ENCODE results near the gene MEIKIN.

The MEIKIN gene

GRCh38 chr5:131974016-131974415 is 28.6 kb upstream of the MEIKIN start:
- Histone ChIP-seq H3K4me3 (ENCODE audit: control insufficient read depth in 1 of 7, extremely low read depth in 1 of 7, insufficient read depth in 4 of 7, low read depth in 2 of 7, low read length in 6 of 7) (no peak overlapping the region), H3K4me1 (ENCODE audit: control extremely low read depth in 1 of 4, control insufficient read depth in 4 of 4, insufficient read depth in 4 of 4, low read length in 3 of 4) (no peaks in the 10 kb centered on the region), H3K27me3 (replicated peaks in 2 of 5; ENCODE audit: control insufficient read depth in 4 of 5, insufficient read depth in 5 of 5, low read length in 4 of 5) (no peaks in the 10 kb centered on the region), H3K27ac (ENCODE audit: insufficient read depth in 1 of 2, low read depth in 1 of 2, low read length in 2 of 2, poor library complexity in 1 of 2, severe bottlenecking in 2 of 2) (no peak overlapping the region), H3K9me3 (ENCODE audit: control extremely low read depth in 1 of 5, control insufficient read depth in 4 of 5, insufficient read depth in 2 of 5, low read depth in 1 of 5, low read length in 4 of 5) (no peaks in the 10 kb centered on the region), H3K36me3 (ENCODE audit: control insufficient read depth in 4 of 4, insufficient read depth in 4 of 4, low read length in 3 of 4) (no peaks in the 10 kb centered on the region)
- ChIA-PET CTCF (no interaction called here), POLR2A (no interaction called here)
- WGBS (ENCODE audit: insufficient coverage): 100% methylated on average over 1 of the region's 1 CpG
- DNase-seq: no peak

- no peak overlapping the region for H3K4me3 ChIP-seq (ENCODE audit: control insufficient read depth in 1 of 7, extremely low read depth in 1 of 7, insufficient read depth in 4 of 7, low read depth in 2 of 7, low read length in 6 of 7)
- no peak for DNase-seq
- H3K27ac ChIP-seq (ENCODE audit: insufficient read depth in 1 of 2, low read depth in 1 of 2, low read length in 2 of 2, poor library complexity in 1 of 2, severe bottlenecking in 2 of 2): no peak overlapping the region
- no peaks in the 10 kb centered on the region for H3K9me3 ChIP-seq (ENCODE audit: control extremely low read depth in 1 of 5, control insufficient read depth in 4 of 5, insufficient read depth in 2 of 5, low read depth in 1 of 5, low read length in 4 of 5)
- no peaks in the 10 kb centered on the region for H3K36me3 ChIP-seq (ENCODE audit: control insufficient read depth in 4 of 4, insufficient read depth in 4 of 4, low read length in 3 of 4)
- ChIA-PET CTCF (interaction anchor here (0.8 to 1.1 kb wide), 2 partner anchors 11 to 18 kb away, joined by 3 read pairs; no protein-coding TSS in a partner anchor), POLR2A (no interaction called here)
- H3K4me1 ChIP-seq (ENCODE audit: control extremely low read depth in 1 of 4, control insufficient read depth in 4 of 4, insufficient read depth in 4 of 4, low read length in 3 of 4): no peaks in the 10 kb centered on the region
- H3K27me3 ChIP-seq (replicated peaks in 2 of 5; ENCODE audit: control insufficient read depth in 4 of 5, insufficient read depth in 5 of 5, low read length in 4 of 5): no peaks in the 10 kb centered on the region
- WGBS (ENCODE audit: insufficient coverage): 100% methylated on average over 6 of the region's 9 CpGs
Observed at GRCh38 chr5:131973089-131973712, 27.7 kb upstream of the MEIKIN start.

- DNase-seq: peak in 2 of 3 donors; percentile 17 to 27
- no peaks in the 10 kb centered on the region for H3K27me3 ChIP-seq (replicated peaks in 2 of 5; ENCODE audit: control insufficient read depth in 4 of 5, insufficient read depth in 5 of 5, low read length in 4 of 5)
- H3K36me3 ChIP-seq (ENCODE audit: control insufficient read depth in 4 of 4, insufficient read depth in 4 of 4, low read length in 3 of 4): no peaks in the 10 kb centered on the region
- no peak overlapping the region for H3K27ac ChIP-seq (ENCODE audit: insufficient read depth in 1 of 2, low read depth in 1 of 2, low read length in 2 of 2, poor library complexity in 1 of 2, severe bottlenecking in 2 of 2)
- CTCF ChIA-PET: interaction anchor here (0.7 kb wide), 1 partner anchor 163 kb away, joined by 3 read pairs; no protein-coding TSS in a partner anchor
- H3K9me3 ChIP-seq (ENCODE audit: control extremely low read depth in 1 of 5, control insufficient read depth in 4 of 5, insufficient read depth in 2 of 5, low read depth in 1 of 5, low read length in 4 of 5): no peaks in the 10 kb centered on the region
- no peak overlapping the region for H3K4me3 ChIP-seq (ENCODE audit: control insufficient read depth in 1 of 7, extremely low read depth in 1 of 7, insufficient read depth in 4 of 7, low read depth in 2 of 7, low read length in 6 of 7)
- 100% methylated on average over 3 of the region's 5 CpGs for WGBS (ENCODE audit: insufficient coverage)
- POLR2A ChIA-PET: no interaction called here
- no peaks in the 10 kb centered on the region for H3K4me1 ChIP-seq (ENCODE audit: control extremely low read depth in 1 of 4, control insufficient read depth in 4 of 4, insufficient read depth in 4 of 4, low read length in 3 of 4)
Observed at GRCh38 chr5:131968396-131968954, 23.0 kb upstream of the MEIKIN start.

GRCh38 chr5:131966551-131966950 is 21.1 kb upstream of the MEIKIN start:
- Histone ChIP-seq H3K4me1 (ENCODE audit: control extremely low read depth in 1 of 4, control insufficient read depth in 4 of 4, insufficient read depth in 4 of 4, low read length in 3 of 4) (no peaks in the 10 kb centered on the region), H3K27me3 (replicated peaks in 2 of 5; ENCODE audit: control insufficient read depth in 4 of 5, insufficient read depth in 5 of 5, low read length in 4 of 5) (peaks cover 0 to 1% (median 0%) of the 10 kb centered on the region in 5 experiments), H3K9me3 (ENCODE audit: control extremely low read depth in 1 of 5, control insufficient read depth in 4 of 5, insufficient read depth in 2 of 5, low read depth in 1 of 5, low read length in 4 of 5) (no peaks in the 10 kb centered on the region), H3K27ac (ENCODE audit: insufficient read depth in 1 of 2, low read depth in 1 of 2, low read length in 2 of 2, poor library complexity in 1 of 2, severe bottlenecking in 2 of 2) (no peak overlapping the region), H3K4me3 (ENCODE audit: control insufficient read depth in 1 of 7, extremely low read depth in 1 of 7, insufficient read depth in 4 of 7, low read depth in 2 of 7, low read length in 6 of 7) (no peak overlapping the region), H3K36me3 (ENCODE audit: control insufficient read depth in 4 of 4, insufficient read depth in 4 of 4, low read length in 3 of 4) (no peaks in the 10 kb centered on the region)
- ChIA-PET CTCF (no interaction called here), POLR2A (no interaction called here)
- no peak for DNase-seq
- WGBS (ENCODE audit: insufficient coverage): 100% methylated on average over 1 of the region's 1 CpG

GRCh38 chr5:131965826-131966415 is 20.5 kb upstream of the MEIKIN start:
- no peaks in the 10 kb centered on the region for H3K4me1 ChIP-seq (ENCODE audit: control extremely low read depth in 1 of 4, control insufficient read depth in 4 of 4, insufficient read depth in 4 of 4, low read length in 3 of 4)
- ChIA-PET CTCF (no interaction called here), POLR2A (no interaction called here)
- no peaks in the 10 kb centered on the region for H3K9me3 ChIP-seq (ENCODE audit: control extremely low read depth in 1 of 5, control insufficient read depth in 4 of 5, insufficient read depth in 2 of 5, low read depth in 1 of 5, low read length in 4 of 5)
- H3K4me3 ChIP-seq (ENCODE audit: control insufficient read depth in 1 of 7, extremely low read depth in 1 of 7, insufficient read depth in 4 of 7, low read depth in 2 of 7, low read length in 6 of 7): no peak overlapping the region
- WGBS (ENCODE audit: insufficient coverage): 100% methylated on average over 4 of the region's 6 CpGs
- no peak overlapping the region for H3K27ac ChIP-seq (ENCODE audit: insufficient read depth in 1 of 2, low read depth in 1 of 2, low read length in 2 of 2, poor library complexity in 1 of 2, severe bottlenecking in 2 of 2)
- no peaks in the 10 kb centered on the region for H3K36me3 ChIP-seq (ENCODE audit: control insufficient read depth in 4 of 4, insufficient read depth in 4 of 4, low read length in 3 of 4)
- no peak for DNase-seq
- H3K27me3 ChIP-seq (replicated peaks in 2 of 5; ENCODE audit: control insufficient read depth in 4 of 5, insufficient read depth in 5 of 5, low read length in 4 of 5): peaks cover 0 to 1% (median 0%) of the 10 kb centered on the region in 5 experiments

- H3K9me3 ChIP-seq (ENCODE audit: control extremely low read depth in 1 of 5, control insufficient read depth in 4 of 5, insufficient read depth in 2 of 5, low read depth in 1 of 5, low read length in 4 of 5): no peaks in the 10 kb centered on the region
- WGBS (ENCODE audit: insufficient coverage): 93% methylated on average over 3 of the region's 3 CpGs
- H3K4me1 ChIP-seq (ENCODE audit: control extremely low read depth in 1 of 4, control insufficient read depth in 4 of 4, insufficient read depth in 4 of 4, low read length in 3 of 4): no peaks in the 10 kb centered on the region
- H3K4me3 ChIP-seq (ENCODE audit: control insufficient read depth in 1 of 7, extremely low read depth in 1 of 7, insufficient read depth in 4 of 7, low read depth in 2 of 7, low read length in 6 of 7): no peak overlapping the region
- DNase-seq: no peak
- CTCF ChIA-PET: interaction anchor here (0.8 kb wide), 1 partner anchor 48 kb away, joined by 3 read pairs; no protein-coding TSS in a partner anchor
- peaks cover 0 to 1% (median 0%) of the 10 kb centered on the region in 5 experiments for H3K27me3 ChIP-seq (replicated peaks in 2 of 5; ENCODE audit: control insufficient read depth in 4 of 5, insufficient read depth in 5 of 5, low read length in 4 of 5)
- no peaks in the 10 kb centered on the region for H3K36me3 ChIP-seq (ENCODE audit: control insufficient read depth in 4 of 4, insufficient read depth in 4 of 4, low read length in 3 of 4)
- POLR2A ChIA-PET: no interaction called here
- no peak overlapping the region for H3K27ac ChIP-seq (ENCODE audit: insufficient read depth in 1 of 2, low read depth in 1 of 2, low read length in 2 of 2, poor library complexity in 1 of 2, severe bottlenecking in 2 of 2)
Observed at GRCh38 chr5:131959906-131960305, 14.4 kb upstream of the MEIKIN start.

- Histone ChIP-seq H3K4me1 (ENCODE audit: control extremely low read depth in 1 of 4, control insufficient read depth in 4 of 4, insufficient read depth in 4 of 4, low read length in 3 of 4) (no peaks in the 10 kb centered on the region), H3K36me3 (ENCODE audit: control insufficient read depth in 4 of 4, insufficient read depth in 4 of 4, low read length in 3 of 4) (no peaks in the 10 kb centered on the region), H3K9me3 (ENCODE audit: control extremely low read depth in 1 of 5, control insufficient read depth in 4 of 5, insufficient read depth in 2 of 5, low read depth in 1 of 5, low read length in 4 of 5) (no peaks in the 10 kb centered on the region), H3K27me3 (replicated peaks in 2 of 5; ENCODE audit: control insufficient read depth in 4 of 5, insufficient read depth in 5 of 5, low read length in 4 of 5) (peaks cover 0 to 1% (median 0%) of the 10 kb centered on the region in 5 experiments), H3K27ac (ENCODE audit: insufficient read depth in 1 of 2, low read depth in 1 of 2, low read length in 2 of 2, poor library complexity in 1 of 2, severe bottlenecking in 2 of 2) (no peak overlapping the region), H3K4me3 (ENCODE audit: control insufficient read depth in 1 of 7, extremely low read depth in 1 of 7, insufficient read depth in 4 of 7, low read depth in 2 of 7, low read length in 6 of 7) (no peak overlapping the region)
- WGBS (ENCODE audit: insufficient coverage): 92% methylated on average over 2 of the region's 5 CpGs
- no peak for DNase-seq
- ChIA-PET POLR2A (no interaction called here), CTCF (no interaction called here)
Observed at GRCh38 chr5:131959136-131959535, 13.7 kb upstream of the MEIKIN start.

Measured in common myeloid progenitor, CD34-positive (primary cell).